Stimulated activated CD4-positive, alpha-beta T cell treated with anti-CD3 and anti-CD28 coated beads, TNF-alpha, amount 100 ng/mL, for 24 hours (primary cell): ENCODE data around the gene YIPF3.
"Not testable (repeated sequence)": the region's sequence is repeated elsewhere in the genome, so short reads cannot be mapped to it uniquely, and the experiment has no call there.

Experiments used
- DNase-seq, 3 experiments: peaks; one replicate each; pipeline ENCODE4 v3.0.0-alpha.2; 2020; ENCODE audit warnings: low read depth in 3 of 3

The YIPF3 gene

DNA sequence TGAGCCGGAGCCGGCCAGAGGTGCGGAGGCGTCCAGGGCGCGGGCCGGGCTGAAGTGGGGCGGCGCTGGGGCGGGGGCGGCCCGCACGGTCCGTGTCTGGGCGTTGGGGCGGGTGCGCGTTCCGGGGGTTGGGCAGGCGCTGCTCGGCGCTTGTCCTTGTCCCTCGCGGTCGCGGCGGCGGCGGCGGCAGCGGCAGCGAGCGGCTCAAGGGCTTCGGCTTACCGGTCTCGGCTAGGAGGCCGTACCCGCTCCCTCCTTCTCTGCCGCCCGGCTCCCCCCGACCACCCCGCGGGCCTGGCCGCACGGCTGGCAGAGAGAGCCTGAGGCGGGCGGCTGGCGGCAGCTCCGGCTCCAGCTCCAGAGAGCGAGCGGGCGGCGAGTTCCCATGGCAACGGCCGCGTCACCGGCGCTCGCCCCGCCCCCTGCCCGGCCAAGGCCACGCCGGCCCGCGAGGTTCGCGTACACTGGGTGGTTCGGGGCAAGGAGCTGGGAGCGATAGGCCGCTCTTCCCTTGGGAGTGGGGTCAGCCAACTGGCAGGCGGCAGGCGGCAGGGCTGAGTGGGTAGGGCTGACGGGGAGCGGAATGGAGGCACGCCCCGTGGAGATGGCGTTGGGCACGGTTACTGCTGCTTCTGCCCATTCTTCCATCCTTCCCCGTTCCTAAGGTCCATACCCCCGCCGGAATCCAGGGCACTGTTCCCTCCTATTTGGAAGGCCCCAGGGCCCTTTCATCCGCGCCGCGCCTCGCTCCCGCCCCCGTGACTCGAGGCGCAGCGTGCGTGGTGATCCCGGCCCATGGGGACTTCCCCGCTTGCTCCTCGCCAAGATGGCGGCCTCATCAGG is 6.5 kb downstream of the YIPF3 start, which contains the start of gene LRRC73:
LRRC73 (minus strand) TSS at position 363 of the 843 bp plus-strand sequence. CDS start 561 bp downstream, outside the sequence.
- peak; percentile 52 to 76 (median 58) for DNase-seq

DNA sequence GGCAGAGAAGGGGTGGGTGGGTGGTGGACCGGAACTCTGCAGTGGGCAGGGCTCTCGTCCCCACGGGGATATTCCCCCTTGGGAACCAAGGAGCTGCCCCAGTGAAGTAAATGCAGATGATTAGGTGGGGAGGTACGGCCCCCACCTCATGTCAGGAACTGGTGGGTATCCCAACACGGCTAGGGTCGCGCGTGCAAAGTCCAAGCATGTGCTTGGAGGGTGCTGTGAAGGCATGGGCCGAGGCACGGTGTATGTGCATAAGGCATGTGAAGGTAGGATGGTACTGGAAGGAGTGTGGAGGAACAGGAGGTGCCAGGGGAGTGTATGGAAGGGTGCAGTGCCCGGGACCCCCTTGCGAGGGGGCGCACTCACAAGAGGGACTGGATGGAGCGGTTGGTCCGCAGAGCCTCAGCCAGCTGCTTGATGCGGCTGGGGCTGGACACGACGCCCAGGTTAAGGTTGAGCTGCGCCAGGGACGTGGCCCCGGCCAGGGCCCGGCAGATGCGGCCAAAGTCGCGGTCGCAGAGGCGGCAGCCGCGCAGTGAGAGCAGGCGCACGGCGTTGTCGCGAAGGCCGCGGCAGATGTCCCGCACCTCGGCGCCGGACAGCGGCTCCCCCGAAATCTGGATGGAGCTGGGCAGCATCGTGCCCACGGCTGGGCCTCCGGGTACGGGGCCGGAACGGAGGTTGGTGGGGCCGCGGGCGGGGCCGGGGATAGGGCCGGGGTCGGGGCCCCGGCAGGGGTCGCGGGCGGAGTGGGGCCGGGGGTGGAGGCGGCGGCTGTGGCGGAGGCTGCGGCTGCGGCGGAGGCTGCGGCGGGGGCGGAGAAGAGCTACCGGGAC is 7.4 kb downstream of the YIPF3 start:
- no peak for DNase-seq

DNA sequence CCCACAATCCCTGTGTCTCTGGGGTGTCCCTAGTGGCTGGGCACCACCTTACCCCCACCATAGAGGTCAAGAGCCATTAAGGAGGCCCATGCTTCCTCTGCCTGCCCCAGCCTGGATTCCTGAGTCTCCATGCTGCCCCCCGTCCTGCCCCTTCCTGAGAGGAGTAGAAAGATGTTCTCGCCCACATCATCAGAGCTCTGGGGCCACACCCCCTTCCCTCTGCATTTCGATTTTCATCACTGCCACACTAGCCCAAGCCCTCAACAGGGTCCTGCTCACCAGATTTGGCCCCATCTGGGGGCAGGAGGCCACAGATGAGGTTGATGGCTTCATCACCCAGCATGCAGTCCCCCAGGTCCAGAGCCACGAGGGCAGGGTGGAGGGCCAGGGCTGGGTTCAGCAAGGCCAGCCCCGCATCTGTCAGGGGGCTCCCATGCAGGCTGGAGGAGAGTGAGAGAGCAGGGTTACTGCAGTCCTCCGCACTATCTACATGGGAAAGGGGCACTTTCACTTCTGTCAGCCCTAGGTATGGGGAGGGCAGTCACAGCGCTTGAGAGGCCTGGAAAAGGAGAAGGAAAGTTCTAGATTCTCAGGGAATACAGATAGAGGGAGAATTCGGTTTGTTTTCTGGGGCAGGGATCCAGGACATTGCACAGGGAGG is 8.1 kb downstream of the YIPF3 start:
- DNase-seq: no peak

DNA sequence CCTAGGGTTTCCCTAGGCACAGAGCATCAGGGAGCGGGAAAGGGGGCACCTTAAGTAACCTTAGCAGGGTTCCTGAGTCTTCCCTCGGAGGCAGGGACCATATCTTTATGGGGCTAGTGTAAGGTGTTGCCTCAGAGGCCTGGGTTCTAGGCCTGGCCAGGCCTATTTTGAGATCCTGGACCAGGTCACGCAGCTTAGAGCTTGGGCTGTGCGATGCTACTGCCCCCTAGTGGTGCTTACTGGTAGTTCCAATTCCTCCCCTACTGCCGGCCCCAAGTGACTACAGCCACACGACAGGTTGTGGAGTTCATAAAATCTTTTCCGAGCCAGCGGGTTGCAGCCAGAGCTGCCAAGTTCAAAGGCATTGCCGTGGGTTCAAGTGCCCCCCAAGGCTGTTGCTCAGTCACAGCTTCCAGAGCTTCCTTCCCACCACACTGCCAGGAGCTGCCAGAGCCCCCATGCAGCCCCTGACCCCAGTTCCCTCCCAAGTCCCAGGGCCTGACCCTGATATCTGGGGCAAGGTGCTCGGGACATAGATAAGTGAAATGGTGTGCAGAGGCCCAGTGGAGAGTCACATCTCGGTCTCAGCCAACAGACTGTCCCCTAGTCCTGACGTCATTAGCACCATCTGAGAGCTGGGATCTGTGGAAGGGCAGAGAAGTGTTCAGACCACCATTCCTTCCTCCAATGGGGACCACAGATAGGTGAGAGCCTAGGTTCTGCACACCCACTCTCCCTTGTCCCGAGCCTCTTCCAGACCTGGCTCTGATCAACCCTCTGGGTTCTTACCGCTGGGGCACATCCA is 9.9 kb downstream of the YIPF3 start:
- DNase-seq: peak; percentile 67 to 75 (median 75)

DNA sequence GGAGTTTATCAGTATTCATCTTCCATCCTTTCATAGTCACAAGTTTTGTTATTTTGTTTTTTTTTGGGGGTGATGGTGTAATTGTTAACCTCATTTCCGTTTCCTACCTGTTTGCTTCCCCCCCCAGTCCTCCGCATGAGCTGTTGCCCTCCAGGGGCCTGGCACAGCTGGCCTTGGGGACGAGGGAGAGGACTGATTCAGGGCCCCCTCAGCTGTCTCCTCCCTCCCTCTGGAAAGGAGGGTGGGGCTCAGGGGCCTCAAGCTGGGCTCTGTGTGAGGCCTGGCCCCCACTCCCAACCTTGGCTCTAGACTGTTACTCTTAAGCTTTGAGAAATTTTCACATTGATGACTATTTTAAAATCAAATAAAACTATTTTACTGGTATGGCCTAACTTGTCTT is 10.6 kb downstream of the YIPF3 start:
- DNase-seq: no peak

DNA sequence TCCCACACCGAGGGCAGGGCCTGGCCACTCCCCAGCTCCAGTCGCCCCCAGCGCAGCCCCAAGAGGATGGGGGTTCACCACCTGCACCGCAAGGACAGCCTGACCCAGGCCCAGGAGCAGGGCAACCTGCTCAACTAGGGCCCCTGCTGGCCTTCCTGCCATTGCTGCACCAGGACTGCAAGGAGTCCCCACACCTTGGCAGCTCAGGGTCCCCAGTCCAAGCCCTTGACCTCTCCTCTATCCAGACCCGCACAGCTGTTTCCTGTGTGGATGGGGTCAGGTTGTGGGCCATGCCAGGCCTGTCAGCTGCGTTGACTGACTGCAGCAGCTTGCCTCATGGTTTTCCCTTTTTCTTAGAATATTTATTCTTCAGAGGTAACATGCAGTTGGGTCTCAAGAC is 11.0 kb downstream of the YIPF3 start:
- DNase-seq: no peak

DNA sequence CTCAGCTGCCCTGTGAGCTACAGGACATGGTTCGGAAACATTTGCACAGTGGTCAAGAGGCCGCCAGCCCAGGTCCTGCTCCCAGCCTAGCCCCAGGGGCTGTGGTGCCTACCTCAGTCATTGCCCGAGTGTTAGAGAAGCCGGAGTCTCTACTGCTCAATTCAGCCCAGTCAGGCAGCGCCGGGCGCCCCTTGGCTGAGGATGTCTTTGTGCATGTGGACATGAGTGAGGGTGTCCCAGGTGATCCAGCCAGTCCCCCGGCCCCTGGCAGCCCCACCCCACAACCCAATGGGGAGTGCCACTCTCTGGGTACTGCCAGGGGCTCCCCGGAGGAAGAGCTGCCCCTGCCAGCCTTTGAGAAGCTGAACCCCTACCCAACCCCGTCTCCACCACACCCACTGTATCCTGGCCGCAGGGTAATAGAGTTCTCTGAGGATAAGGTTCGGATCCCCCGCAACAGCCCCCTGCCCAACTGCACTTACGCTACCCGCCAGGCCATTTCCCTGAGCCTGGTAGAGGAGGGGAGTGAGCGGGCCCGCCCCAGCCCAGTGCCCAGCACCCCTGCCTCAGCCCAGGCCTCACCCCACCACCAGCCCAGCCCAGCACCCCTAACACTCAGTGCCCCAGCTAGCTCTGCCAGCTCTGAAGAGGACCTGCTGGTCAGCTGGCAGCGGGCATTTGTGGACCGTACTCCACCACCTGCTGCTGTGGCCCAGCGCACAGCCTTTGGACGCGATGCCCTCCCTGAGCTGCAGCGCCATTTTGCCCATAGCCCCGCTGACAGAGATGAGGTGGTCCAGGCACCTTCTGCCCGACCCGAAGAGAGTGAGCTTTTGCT is 11.8 kb downstream of the YIPF3 start:
- no peak for DNase-seq

DNA sequence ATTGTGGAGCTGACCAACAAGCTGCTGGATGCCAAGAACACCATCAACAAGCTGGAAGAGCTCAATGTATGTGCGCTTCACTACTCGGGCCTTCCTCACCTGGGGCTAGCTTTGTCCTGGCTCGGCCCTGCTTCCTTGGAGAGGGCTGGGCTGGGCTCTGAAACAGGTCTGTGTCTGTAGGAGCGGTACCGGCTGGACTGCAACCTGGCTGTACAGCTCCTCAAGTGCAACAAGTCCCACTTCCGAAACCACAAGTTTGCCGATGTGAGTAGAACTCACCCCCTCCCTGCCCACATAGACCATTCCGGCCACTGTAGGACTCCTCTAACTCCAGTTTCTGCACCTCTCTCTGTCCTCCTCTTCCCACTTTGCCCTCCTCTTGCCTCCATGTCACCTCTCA is 13.3 kb downstream of the YIPF3 start:
- DNase-seq: no peak

DNA sequence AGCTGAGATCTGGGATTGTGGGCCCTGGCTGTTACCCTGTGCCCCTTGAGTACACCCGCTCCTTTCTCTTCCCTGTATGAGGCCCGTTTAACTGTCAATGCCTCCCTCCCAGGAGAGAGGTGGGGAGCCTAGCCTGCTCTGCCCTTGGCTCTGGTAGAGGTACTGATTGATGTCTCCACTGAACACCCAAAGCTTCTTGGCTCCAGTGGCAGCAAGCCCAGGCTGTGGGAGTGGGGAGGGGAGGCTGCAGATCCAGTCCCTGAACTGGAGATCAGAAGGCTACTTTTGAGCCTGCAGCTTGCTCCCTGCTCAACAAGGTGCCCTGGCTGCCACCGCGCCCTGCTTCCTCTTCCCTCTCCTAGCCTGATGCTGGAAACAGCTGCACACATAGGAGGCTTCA is 14.1 kb downstream of the YIPF3 start:
- DNase-seq: no peak

DNA sequence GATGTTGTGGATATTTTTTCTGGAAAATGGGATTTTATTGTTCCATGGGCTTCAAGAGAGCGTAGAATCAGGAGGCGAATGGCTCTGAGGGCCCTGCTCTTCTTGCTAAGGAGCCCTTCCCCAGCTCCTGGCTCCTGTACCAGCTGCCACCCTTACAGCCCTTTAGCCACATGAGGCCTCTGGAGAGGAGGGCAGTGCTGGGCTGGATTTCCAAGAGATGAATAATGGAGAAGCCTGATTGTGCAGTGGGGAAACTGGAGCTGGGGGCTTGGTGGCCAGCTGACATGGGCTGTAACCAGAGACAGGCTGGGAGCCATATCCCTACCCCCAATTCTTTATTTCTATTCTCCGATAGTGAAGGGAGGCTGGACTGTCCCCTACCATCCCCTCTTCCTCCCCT is 15.8 kb downstream of the YIPF3 start:
- DNase-seq: no peak

DNA sequence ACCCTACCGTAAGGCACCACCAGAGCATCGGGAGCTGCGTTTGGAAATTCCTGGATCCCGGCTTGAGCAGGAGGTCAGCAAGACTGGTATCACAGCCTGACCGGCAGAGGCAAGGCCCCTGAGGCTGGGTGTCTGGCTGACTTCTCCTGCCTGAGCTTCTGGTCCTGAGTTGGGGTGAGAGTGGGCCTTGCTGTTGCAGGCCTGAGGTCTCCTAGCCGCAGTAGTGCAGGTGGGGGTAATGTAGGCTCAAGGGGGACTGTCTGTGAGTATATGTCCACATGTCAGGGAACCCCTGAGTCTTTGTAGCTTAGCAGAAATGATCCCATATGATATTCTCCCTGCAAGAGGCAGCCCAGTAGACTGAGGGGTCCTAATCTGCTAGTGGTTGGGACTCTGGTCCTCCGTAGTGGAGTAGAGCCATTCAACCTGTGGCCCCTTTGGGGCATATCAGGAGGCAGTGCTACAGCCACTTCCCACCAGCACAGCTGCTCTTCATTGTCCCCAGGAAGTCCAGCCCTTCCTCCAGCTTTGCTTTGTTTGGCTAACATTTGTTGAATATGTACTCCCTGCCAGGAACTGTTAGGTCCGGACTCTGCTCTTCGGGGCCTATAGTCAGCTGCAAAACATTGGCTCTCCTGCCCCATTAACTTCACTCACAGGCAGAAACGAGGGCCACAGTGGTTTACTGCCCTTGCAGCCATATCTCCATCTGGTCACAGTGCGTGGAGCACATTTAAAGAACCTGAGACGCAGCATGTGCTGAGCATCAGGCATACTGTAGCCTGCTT is 17.5 kb downstream of the YIPF3 start:
- DNase-seq: no peak

DNA sequence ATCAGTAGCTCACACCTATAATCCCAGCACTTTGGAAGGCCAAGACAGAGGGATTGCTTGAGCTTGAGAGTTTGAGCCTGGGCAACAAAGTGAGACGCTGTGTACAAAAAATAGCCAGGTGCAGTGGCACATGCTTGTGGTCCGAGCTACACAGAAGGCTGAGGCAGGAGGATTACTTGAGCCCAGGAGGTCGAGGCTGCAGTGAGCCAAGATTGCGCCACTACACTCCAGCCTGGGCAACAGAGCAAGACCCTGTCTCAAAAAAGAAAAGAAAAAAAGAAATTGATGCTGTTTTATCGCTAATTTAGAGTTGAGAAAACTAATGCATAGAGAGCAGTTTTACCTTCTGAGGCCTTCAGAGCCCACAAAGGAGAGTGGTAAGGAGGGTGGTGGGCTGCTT is 18.4 kb downstream of the YIPF3 start:
- not testable (repeated sequence) for DNase-seq

DNA sequence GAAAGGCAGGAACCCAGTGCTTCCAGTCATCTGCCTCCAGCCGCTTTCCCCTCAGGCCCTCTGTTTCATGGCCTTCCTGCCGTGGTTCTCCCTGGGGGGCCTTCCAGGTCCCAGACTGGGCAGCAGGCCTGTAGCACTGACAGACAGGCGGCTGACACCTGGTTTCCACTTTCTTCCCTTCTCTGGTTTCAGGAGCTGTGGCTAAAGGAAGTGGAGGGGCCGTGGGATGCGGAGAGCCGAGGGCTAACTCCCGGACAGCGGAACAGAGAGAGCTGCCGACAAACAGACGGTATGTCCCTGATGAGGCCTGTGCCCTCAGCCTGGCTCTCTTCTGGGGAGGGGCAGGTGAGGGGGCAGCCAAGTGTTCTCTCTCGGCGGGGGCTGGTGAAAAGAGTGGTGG is 19.0 kb downstream of the YIPF3 start:
- no peak for DNase-seq

DNA sequence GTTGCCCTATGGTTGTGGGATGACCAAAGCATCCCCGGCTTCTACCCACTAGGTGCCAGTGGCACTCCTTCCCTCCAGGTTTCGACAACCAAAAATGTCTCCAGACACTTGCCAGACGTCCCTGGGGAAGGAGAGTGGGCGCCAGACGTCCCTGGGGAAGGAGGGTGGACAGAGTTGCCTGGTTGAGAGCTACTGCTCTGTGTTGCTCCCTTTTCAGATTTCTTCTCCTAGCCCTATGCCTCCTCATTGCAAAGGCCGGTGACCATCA is 19.7 kb downstream of the YIPF3 start:
- no peak for DNase-seq

DNA sequence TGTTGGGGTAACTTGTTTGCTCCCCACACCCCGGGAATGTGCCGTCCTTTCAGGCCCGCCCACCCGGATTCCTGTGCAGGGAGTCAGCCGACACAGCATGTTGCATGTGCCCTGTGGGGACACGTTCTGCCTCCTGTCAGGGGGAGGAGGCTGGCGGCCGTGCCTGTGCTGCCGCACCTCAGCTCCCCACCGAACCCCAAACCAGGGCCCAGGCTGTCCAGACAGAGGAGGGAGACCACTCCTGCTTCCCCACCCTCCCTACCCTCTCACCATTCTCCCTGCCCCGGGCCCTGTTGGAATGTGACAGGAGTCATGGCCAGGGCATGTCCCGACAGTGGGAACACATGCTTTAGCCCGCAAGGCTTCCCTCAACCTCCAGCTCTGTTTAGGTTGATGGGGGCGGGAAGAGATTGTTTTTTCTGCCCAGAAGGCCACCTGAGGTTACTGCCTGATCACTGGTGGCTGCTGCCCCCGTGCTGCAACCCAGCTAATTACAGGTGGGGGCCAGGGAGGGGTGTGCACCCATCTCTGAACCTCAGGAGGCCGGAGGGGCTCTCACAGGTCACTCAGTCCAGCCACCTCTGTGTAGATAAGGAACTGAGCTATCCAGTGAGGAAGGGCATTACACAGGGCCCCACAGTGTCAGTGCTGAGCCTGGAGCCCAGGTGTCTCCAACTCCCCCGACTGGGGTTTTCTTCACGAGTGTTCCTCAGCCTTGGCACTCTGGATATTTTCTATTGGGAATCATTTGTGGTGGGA is 20.2 kb downstream of the YIPF3 start:
- DNase-seq: no peak

DNA sequence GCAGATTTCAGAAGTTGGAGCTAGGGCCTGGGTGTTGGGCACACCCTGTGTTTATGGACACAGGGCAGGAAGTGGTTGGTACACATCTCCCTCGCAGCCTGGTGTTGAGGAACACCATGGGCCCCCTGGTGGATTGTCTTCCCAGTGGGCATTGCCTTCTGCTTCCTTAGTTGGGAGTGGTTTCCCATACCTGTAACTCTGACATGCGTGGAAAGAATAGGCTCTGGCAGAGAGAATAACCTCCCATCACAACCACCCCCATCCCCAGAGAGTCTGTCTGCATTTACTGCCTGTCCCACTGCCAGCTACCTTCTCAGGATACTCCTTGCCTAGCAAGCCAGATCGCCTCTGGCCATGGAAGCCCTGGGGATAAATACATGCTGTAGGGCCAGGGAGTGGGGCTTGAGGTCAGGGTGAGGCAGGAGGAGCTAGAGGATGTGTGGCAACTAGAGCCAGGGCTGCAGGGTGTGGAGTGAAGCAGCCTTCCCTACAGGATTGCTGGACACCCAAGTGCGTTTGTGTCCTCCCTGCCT is 21.3 kb downstream of the YIPF3 start:
- no peak for DNase-seq

DNA sequence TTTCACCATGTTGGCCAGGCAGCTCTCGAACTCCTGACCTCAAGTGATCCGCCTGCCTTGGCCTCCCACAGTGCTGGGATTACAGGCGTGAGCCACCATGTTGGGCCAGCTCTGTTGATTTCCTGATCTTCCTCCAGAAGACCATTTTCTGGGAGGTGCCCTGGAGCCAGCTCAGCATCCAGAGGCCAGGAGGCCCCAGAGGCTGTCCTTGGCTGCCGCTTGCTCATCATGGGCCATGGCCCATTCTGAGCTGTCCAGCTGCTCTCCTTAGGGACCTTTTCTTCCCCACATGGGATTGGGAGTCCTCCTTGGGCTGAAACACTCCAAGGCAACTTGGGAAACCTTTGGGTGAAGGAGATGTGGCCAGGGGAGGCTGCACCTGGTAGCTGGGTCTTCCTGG is 22.0 kb downstream of the YIPF3 start:
- DNase-seq: no peak

DNA sequence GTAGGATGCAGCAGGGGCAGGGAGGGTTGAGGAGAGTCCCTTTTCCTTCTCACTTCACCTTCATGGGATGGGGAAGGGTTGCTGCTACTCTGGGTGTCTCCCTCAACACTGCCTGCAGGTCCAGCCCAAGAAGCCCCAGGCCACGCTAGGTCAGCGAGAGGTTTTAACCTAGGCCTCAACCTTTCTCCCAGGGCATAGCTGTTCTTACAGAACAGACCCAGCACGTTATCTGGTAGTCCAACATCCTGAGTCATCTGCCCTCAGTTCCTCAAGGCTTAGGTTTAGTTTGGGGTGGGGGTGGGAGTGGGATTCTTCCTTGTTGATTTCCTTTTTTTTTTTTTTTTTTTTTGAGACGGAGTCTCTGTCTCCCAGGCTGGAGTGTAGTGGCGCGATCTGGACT is 22.4 kb downstream of the YIPF3 start:
- DNase-seq: no peak

DNA sequence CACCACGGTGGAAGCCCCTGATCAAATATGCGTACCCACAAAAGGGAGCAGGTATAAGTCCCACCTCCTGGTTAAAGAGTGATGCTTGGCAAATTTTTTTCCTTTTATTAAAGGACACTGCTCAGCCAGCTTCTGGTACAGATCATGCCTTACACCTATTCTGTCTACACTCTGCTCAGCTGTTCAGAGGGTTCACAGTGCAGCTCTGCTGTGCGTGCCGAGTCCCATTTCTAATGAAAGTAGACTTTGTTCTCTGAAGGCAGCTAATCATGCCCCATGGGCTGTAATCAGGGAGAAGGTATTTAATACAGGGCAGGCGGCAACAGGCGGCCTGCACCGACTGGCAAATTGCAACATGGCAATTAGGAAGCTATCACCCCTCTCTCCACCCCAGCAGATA is 22.9 kb downstream of the YIPF3 start:
- no peak for DNase-seq
